Ovary (tissue), 9 donors: ENCODE data around the gene ADCY9. TPM values are rescaled to one million over a fixed set of nuclear protein-coding genes. Genes with fewer than 3 reads are reported as not detected.

Experiments
- DNase-seq, 5 donors: peaks; one replicate each; pipeline ENCODE4 v3.0.0-alpha.2; 2019 to 2020
- H3K27ac ChIP-seq, 2 donors: fragments of 200-600 bp; one replicate each; pipeline versions ENCODE4 v1.5.1 to v1.8.0; 2019 to 2022
- H3K27me3 ChIP-seq: fragments of 200-600 bp; one replicate; pipeline ENCODE4 v1.8.0; 2022
- H3K36me3 ChIP-seq: fragments of 200-600 bp; sonication (generic); one replicate; pipeline ENCODE4 v1.5.1; 2019
- H3K4me1 ChIP-seq: one replicate; pipeline ENCODE4 v1.8.1; 2013; ENCODE audit warnings: mild to moderate bottlenecking, moderate library complexity; ENCODE audit not compliant: insufficient read depth
- H3K4me3 ChIP-seq: fragments of 200-600 bp; sonication (generic); one replicate; pipeline ENCODE4 v1.5.1; 2017
- H3K9me3 ChIP-seq, 2 donors: fragments of 200-600 bp in 1 of 2; sonication (generic) in 1 of 2; one replicate each; pipeline versions ENCODE4 v1.5.1 to v1.8.1; 2013 to 2019; ENCODE audit warnings: mild to moderate bottlenecking in 1 of 2, moderate library complexity in 1 of 2
- CTCF ChIP-seq, 3 donors: fragments of 450-650 bp in 2 of 3; fragments of 200-600 bp in 1 of 3; IDR thresholded peaks; one replicate each; pipeline versions ENCODE4 v1.5.1 to v1.8.0; 2016 to 2022; ENCODE audit warnings: antibody characterized with exemption in 3 of 3, mild to moderate bottlenecking in 1 of 3
- EP300 ChIP-seq: sonication (generic); formaldehyde crosslinking; IDR thresholded peaks from one replicate; pipeline ENCODE4 v1.6.1; 2017; ENCODE audit warnings: antibody characterized with exemption
- POLR2A ChIP-seq: fragments of 450-650 bp; IDR thresholded peaks from one replicate; pipeline ENCODE4 v1.6.1; 2017; ENCODE audit warnings: antibody characterized with exemption, mild to moderate bottlenecking, moderate library complexity
- WGBS, 3 donors: extraction: QIAGEN DNeasy Blood & Tissue Kit in 1 of 3; methylation state at CpG; one replicate each; pipeline versions ENCODE4 v1.1.5 to v1.1.7; 2013 to 2017; 5-methylcytosine and 5-hydroxymethylcytosine counted together
- intact Hi-C, 4 donors: fragments of 100-400 bp; cut with DNase I; formaldehyde crosslinking; loops; one replicate each; pipeline versions ENCODE4 v1.11.0 to v1.15.1; 2022 to 2023
- polyA plus RNA-seq, 2 donors: library from polyadenylated mRNA; stranded (reverse); fragments of 200-250 nt in 1 of 2; fragments of 350-450 nt in 1 of 2; fragmentation: Illumina TruSeq in 1 of 2; extraction: RNeasy Lipid Tissue Mini Kit (QIAGEN cat#74804) in 1 of 2; gene quantifications; one replicate each; pipeline ENCODE4 v1.2.3, GENCODE V29; 2013 to 2014
- total RNA-seq, 7 donors: library from RNA; depleted of rRNA in 2 of 7; stranded (reverse); fragments of >200 nt in 2 of 7; fragmentation: NEBNext Ultra II Directional in 3 of 7; extraction: Animal tissue kit (Norgen Biotek cat#: 25700) in 3 of 7; gene quantifications; one replicate each; pipeline versions ENCODE4 v1.1.0 to v1.2.4, GENCODE V29; 2016 to 2023
- donor health status: DM: no; HTN: no; CAD: no; lungs with moderate emphysema.
- donor health status: DM: no; HTN: no; CAD: no.
- donor health status: Bipolar disorder and iron deficiency.
- donor health status: DM: yes; HTN: yes; CAD: no.
- donor health status: DM: no; HTN: no; CAD: no.
- donor health status: DM: yes; HTN: yes; CAD: no.

ADCY9 gene
- total and polyA plus RNA-seq, 9 donors, result 10.7 to 31.3 (median 23.3) TPM

- Histone ChIP-seq H3K27ac (no peak overlapping the region), H3K36me3 (no peaks in the 10 kb centered on the region), H3K4me1 (peaks cover 5% of the 10 kb centered on the region), H3K9me3 (no peaks in the 10 kb centered on the region), H3K27me3 (no peaks in the 10 kb centered on the region), H3K4me3 (no peak overlapping the region)
- TF ChIP-seq EP300 (no peak), POLR2A (no peak), CTCF (IDR thresholded peaks at IDR 0.05) (no peak)
- 90 to 95% (median 95%) methylated on average over 6 of the region's 6 CpGs for WGBS, 3 donors
- intact Hi-C loops, result no loop called here
- no peak for DNase-seq
These were observed 57.9 kb downstream of the ADCY9 start for GRCh38 chr16:4058386-4058785.

GRCh38 chr16:4057439-4057877, 58.8 kb downstream of the ADCY9 start:
- intact Hi-C loops, result no loop called here
- no peaks in the 10 kb centered on the region for H3K36me3 ChIP-seq
- DNase-seq, result peak in 1 of 5 donors; percentile 8
- H3K9me3 ChIP-seq, result no peaks in the 10 kb centered on the region
- H3K27ac ChIP-seq, result no peak overlapping the region
- H3K4me1 ChIP-seq, result peaks cover 8% of the 10 kb centered on the region
- H3K27me3 ChIP-seq, result no peaks in the 10 kb centered on the region
- 91 to 94% (median 94%) methylated on average over 17 of the region's 17 CpGs for WGBS, 3 donors
- TF ChIP-seq EP300, result no peak
- no peak for TF ChIP-seq POLR2A
- TF ChIP-seq CTCF (IDR thresholded peaks at IDR 0.05), result no peak
- no peak overlapping the region for H3K4me3 ChIP-seq

DNA sequence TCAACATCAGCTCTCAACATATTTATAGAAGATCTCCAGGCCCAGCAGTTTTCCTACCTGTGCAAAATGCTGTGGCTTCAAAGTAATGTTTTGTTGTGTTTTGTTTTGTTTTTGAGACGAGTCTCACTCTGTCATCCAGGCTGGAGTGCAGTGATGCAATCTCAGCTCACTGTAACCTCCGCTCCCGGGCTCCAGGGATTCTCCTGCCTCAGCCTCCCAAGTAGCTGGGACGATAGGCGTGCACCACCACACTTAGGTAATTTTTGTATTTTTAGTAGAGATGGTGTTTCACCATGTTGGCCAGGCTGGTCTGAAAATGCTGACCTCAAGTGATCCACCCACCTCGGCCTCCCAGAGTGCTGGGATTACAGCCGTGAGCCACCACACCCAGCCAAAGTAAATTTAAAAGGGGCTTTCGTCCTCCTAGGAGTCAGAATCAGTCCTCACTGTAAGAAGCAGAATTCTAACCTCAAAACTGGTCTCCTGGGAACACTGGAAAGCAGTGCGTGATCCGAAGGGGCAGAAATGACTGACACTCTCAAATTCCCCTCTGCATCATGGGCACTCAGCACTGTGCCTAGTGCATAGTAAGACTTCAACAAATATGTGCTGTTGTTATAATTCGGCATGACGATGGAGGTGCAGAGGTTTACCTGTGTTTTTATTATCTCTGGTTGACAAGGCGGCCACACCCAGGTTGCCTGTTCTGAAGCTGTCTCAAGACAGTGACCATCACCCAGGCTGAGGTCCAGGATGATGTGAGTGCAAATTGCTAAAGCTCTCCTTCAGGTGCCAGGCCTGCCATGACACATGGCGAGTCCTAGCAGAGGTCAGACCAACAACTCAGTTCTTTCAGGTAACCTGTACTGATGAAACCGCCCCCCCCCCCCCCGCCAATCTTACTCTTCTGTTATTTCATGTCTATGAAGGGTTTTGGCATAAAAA, 59.8 kb downstream of the ADCY9 start:
- intact Hi-C loops, result no loop called here

GRCh38 chr16:4055748-4056147, 60.5 kb downstream of the ADCY9 start:
- peak in 1 of 5 donors; percentile 11 for DNase-seq
- no peak overlapping the region for H3K4me3 ChIP-seq
- H3K4me1 ChIP-seq, result peaks cover 12% of the 10 kb centered on the region
- no peak overlapping the region for H3K27ac ChIP-seq
- TF ChIP-seq CTCF (IDR thresholded peaks at IDR 0.05) (no peak), EP300 (no peak), POLR2A (no peak)
- intact Hi-C loops, result no loop called here
- no peaks in the 10 kb centered on the region for H3K36me3 ChIP-seq
- WGBS, 3 donors, result 92 to 95% (median 94%) methylated on average over 15 of the region's 15 CpGs
- H3K27me3 ChIP-seq, result no peaks in the 10 kb centered on the region
- no peaks in the 10 kb centered on the region for H3K9me3 ChIP-seq

More for the DNA sequence above, 59.8 kb downstream of the ADCY9 start:
- no peak overlapping the region for H3K27ac ChIP-seq
- DNase-seq, result peak in 1 of 5 donors; percentile 7
- TF ChIP-seq EP300 (no peak), CTCF (IDR thresholded peaks at IDR 0.05) (no peak), POLR2A (no peak)
- H3K4me3 ChIP-seq, result no peak overlapping the region
- no peaks in the 10 kb centered on the region for H3K36me3 ChIP-seq
- peaks cover 12% of the 10 kb centered on the region for H3K4me1 ChIP-seq
- H3K27me3 ChIP-seq, result no peaks in the 10 kb centered on the region
- no peaks in the 10 kb centered on the region for H3K9me3 ChIP-seq
- WGBS, 3 donors, result 89 to 94% (median 93%) methylated on average over 16 of the region's 16 CpGs
